Neural progenitor cell (in vitro differentiated cells): ENCODE data around the gene SYTL3. TPM values are rescaled to one million over a fixed set of nuclear protein-coding genes. Genes with fewer than 3 reads are reported as not detected.

ENCODE experiments used
- DNase-seq: peaks from one replicate; pipeline ENCODE4 v3.0.0-alpha.2; 2016; ENCODE audit warnings: low spot score
- H2AFZ ChIP-seq: fragments of 200-600 bp; sonication (generic); replicated peaks from 2 replicates; pipeline ENCODE4 v1.6.1; 2016; ENCODE audit warnings: antibody characterized with exemption
- H3F3A ChIP-seq: fragments of 200-600 bp; sonication (generic); 2 replicates; pipeline ENCODE4 v1.6.1; 2016; ENCODE audit warnings: antibody characterized with exemption, low read depth
- H3K27ac ChIP-seq: fragments of 200-600 bp; sonication (generic); 2 replicates; pipeline ENCODE4 v1.5.1; 2016; ENCODE audit warnings: mild to moderate bottlenecking
- H3K27me3 ChIP-seq: fragments of 200-600 bp; sonication (generic); 2 replicates; pipeline ENCODE4 v1.6.1; 2016; ENCODE audit warnings: mild to moderate bottlenecking, moderate library complexity
- H3K36me3 ChIP-seq: fragments of 200-600 bp; sonication (generic); 2 replicates; pipeline ENCODE4 v1.5.1; 2016
- H3K4me1 ChIP-seq: fragments of 200-600 bp; sonication (generic); 2 replicates; pipeline ENCODE4 v1.6.1; 2016; ENCODE audit warnings: mixed run types
- H3K4me2 ChIP-seq: fragments of 200-600 bp; sonication (generic); 2 replicates; pipeline ENCODE4 v1.6.1; 2016
- H3K4me3 ChIP-seq: fragments of 200-600 bp; sonication (generic); 2 replicates; pipeline ENCODE4 v1.5.1; 2016
- H3K79me2 ChIP-seq: fragments of 200-600 bp; sonication (generic); 2 replicates; pipeline ENCODE4 v1.6.1; 2016; ENCODE audit warnings: low read depth
- H3K9ac ChIP-seq: fragments of 200-600 bp; sonication (generic); 2 replicates; pipeline ENCODE4 v1.6.1; 2016
- H3K9me3 ChIP-seq: fragments of 200-600 bp; sonication (generic); 2 replicates; pipeline ENCODE4 v1.5.1; 2016; ENCODE audit warnings: low read depth
- H4K20me1 ChIP-seq: fragments of 200-600 bp; sonication (generic); 2 replicates; pipeline ENCODE4 v1.6.1; 2016; ENCODE audit warnings: low read depth
- H3K27ac Mint-ChIP-seq: 3 replicates; pipeline ENCODE4 v1.8.0; 2021; ENCODE audit warnings: mixed read lengths
- H3K27me3 Mint-ChIP-seq: 2 replicates; pipeline ENCODE4 v1.8.0; 2022; ENCODE audit warnings: low read depth, mild to moderate bottlenecking, inconsistent platforms, moderate library complexity, mixed read lengths; ENCODE audit not compliant: insufficient read depth
- H3K36me3 Mint-ChIP-seq: 3 replicates; pipeline ENCODE4 v1.8.0; 2021; ENCODE audit warnings: mixed read lengths
- H3K4me1 Mint-ChIP-seq: 3 replicates; pipeline ENCODE4 v1.8.0; 2021; ENCODE audit warnings: mixed read lengths
- H3K4me3 Mint-ChIP-seq: 3 replicates; pipeline ENCODE4 v1.8.0; 2021; ENCODE audit warnings: mild to moderate bottlenecking, moderate library complexity, mixed read lengths
- H3K9me3 Mint-ChIP-seq: 3 replicates; pipeline ENCODE4 v1.8.0; 2020; ENCODE audit warnings: mixed read lengths
- EZH2 ChIP-seq: fragments of 200-600 bp; sonication (generic); IDR thresholded peaks from 2 replicates; pipeline ENCODE4 v1.6.1; 2017; ENCODE audit warnings: antibody characterized with exemption, mild to moderate bottlenecking, moderate library complexity
- EZH2phosphoT487 ChIP-seq: fragments of 200-600 bp; sonication (generic); IDR thresholded peaks from 2 replicates; pipeline ENCODE4 v1.6.1; 2017; ENCODE audit warnings: antibody characterized with exemption
- total RNA-seq: library from RNA; depleted of rRNA; stranded (reverse); fragments of >200 nt; gene quantifications from 2 replicates; pipeline ENCODE4 v1.2.3, GENCODE V29; 2015; ENCODE audit warnings: low replicate concordance
- TF ChIP-seq, protein P1 (sequence below): fragments of 200-600 bp; sonication (generic); IDR thresholded peaks from 2 replicates; pipeline ENCODE4 v1.5.1; 2017; ENCODE audit warnings: antibody characterized with exemption, mild to moderate bottlenecking

Gene SYTL3
- total RNA-seq, 1 donor from 2014 or later: not detected

- H3K36me3 ChIP-seq: no peaks in the 10 kb centered on the region
- Mint-ChIP-seq H3K27ac (peak overlapping the region; percentile 10), H3K27me3 (no peaks in the 10 kb centered on the region), H3K9me3 (no peaks in the 10 kb centered on the region), H3K36me3 (peaks cover 69% of the 10 kb centered on the region), H3K4me3 (no peak overlapping the region), H3K4me1 (peaks cover 14% of the 10 kb centered on the region)
- H3K79me2 ChIP-seq: peaks cover 5% of the 10 kb centered on the region
- no peaks in the 10 kb centered on the region for H3F3A ChIP-seq
- no peak overlapping the region for H3K9ac ChIP-seq
- H3K4me2 ChIP-seq: no peak overlapping the region
- H4K20me1 ChIP-seq: peaks cover 8% of the 10 kb centered on the region
- H3K27me3 ChIP-seq: no peaks in the 10 kb centered on the region
- no peaks in the 10 kb centered on the region for H3K4me1 ChIP-seq
- H3K4me3 ChIP-seq: no peak overlapping the region
- no peak for DNase-seq
- TF ChIP-seq EZH2phosphoT487 (no peak), EZH2 (no peak)
- TF ChIP-seq, protein P1, sequence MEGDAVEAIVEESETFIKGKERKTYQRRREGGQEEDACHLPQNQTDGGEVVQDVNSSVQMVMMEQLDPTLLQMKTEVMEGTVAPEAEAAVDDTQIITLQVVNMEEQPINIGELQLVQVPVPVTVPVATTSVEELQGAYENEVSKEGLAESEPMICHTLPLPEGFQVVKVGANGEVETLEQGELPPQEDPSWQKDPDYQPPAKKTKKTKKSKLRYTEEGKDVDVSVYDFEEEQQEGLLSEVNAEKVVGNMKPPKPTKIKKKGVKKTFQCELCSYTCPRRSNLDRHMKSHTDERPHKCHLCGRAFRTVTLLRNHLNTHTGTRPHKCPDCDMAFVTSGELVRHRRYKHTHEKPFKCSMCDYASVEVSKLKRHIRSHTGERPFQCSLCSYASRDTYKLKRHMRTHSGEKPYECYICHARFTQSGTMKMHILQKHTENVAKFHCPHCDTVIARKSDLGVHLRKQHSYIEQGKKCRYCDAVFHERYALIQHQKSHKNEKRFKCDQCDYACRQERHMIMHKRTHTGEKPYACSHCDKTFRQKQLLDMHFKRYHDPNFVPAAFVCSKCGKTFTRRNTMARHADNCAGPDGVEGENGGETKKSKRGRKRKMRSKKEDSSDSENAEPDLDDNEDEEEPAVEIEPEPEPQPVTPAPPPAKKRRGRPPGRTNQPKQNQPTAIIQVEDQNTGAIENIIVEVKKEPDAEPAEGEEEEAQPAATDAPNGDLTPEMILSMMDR: no peak
- H3K9me3 ChIP-seq: no peaks in the 10 kb centered on the region
- H3K27ac ChIP-seq: no peak overlapping the region
- H2AFZ ChIP-seq: no peak overlapping the region
Measured at GRCh38 chr6:158776737-158777136, 126.9 kb downstream of the SYTL3 start.

DNA sequence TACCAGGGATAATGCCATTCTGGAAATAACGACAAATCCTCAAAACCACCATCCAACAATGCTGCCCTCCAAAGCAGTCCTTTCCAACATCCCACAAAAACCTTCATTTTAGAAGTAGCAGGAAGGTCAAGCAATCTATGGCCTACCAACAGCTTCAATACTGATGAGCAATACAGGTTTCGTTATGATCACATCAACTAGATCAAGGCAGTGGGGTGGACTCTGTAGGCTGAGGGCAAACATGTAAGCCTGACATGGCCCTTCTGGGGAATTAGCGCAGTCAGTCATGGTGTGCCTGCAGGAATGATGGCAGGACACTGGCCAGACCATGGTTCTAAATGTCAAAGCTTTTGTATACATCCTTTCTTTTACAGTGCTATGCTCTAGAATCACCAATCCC, 127.7 kb downstream of the SYTL3 start:
- no peak overlapping the region for H3K4me2 ChIP-seq
- peaks cover 9% of the 10 kb centered on the region for H3K4me1 Mint-ChIP-seq
- H3K9me3 ChIP-seq: no peaks in the 10 kb centered on the region
- H3K36me3 ChIP-seq: no peaks in the 10 kb centered on the region
- no peak overlapping the region for H3K4me3 Mint-ChIP-seq
- H3K27ac Mint-ChIP-seq: no peak overlapping the region
- H3F3A ChIP-seq: no peaks in the 10 kb centered on the region
- no peaks in the 10 kb centered on the region for H3K9me3 Mint-ChIP-seq
- DNase-seq: no peak
- H3K27ac ChIP-seq: no peak overlapping the region
- TF ChIP-seq EZH2 (no peak), EZH2phosphoT487 (no peak)
- TF ChIP-seq, protein P1: no peak
- H4K20me1 ChIP-seq: peaks cover 4% of the 10 kb centered on the region
- H3K27me3 ChIP-seq: no peaks in the 10 kb centered on the region
- H3K9ac ChIP-seq: no peak overlapping the region
- H3K27me3 Mint-ChIP-seq: no peaks in the 10 kb centered on the region
- no peak overlapping the region for H2AFZ ChIP-seq
- no peak overlapping the region for H3K4me3 ChIP-seq
- peaks cover 66% of the 10 kb centered on the region for H3K36me3 Mint-ChIP-seq
- H3K79me2 ChIP-seq: peaks cover 5% of the 10 kb centered on the region
- H3K4me1 ChIP-seq: no peaks in the 10 kb centered on the region

DNA sequence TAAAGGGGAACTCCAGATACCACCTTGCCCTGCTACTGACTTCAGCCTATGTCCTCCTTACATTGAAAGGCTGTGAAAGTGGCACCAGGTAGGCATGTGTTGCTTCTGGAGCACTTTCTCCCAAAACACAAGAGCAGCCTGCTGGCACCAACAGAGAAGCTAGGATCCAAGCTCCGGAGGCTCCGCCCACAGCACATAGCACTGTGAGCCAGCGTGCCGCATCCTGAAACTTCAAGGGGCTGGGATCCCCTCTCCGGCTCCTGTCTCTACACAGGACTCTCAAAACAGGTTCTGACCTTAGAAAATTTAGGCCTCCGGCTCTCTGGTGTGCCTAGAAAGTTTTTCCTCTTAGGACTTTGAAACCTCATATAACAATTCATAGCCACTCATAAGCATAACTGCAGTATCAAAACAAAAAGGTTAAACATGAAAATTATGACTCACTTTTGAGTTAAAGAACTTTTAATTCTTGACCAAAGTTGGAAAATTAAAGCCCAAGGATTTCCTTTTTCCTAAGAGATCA, 128.2 kb downstream of the SYTL3 start:
- H3K27ac ChIP-seq: no peak overlapping the region
- TF ChIP-seq, protein P1: no peak
- TF ChIP-seq EZH2phosphoT487: no peak
- no peak for TF ChIP-seq EZH2

More for the DNA sequence above, 128.2 kb downstream of the SYTL3 start:
- H2AFZ ChIP-seq: no peak overlapping the region
- H3K27me3 ChIP-seq: no peaks in the 10 kb centered on the region
- H3K36me3 Mint-ChIP-seq: peaks cover 61% of the 10 kb centered on the region
- H3K27me3 Mint-ChIP-seq: no peaks in the 10 kb centered on the region
- H3K4me2 ChIP-seq: no peak overlapping the region
- H3K9me3 Mint-ChIP-seq: no peaks in the 10 kb centered on the region
- no peak overlapping the region for H3K9ac ChIP-seq
- H3K36me3 ChIP-seq: no peaks in the 10 kb centered on the region
- no peak for DNase-seq
- no peaks in the 10 kb centered on the region for H3K9me3 ChIP-seq
- H3F3A ChIP-seq: no peaks in the 10 kb centered on the region
- no peak overlapping the region for H3K27ac Mint-ChIP-seq
- peaks cover 5% of the 10 kb centered on the region for H3K79me2 ChIP-seq
- peaks cover 4% of the 10 kb centered on the region for H4K20me1 ChIP-seq
- no peak overlapping the region for H3K4me3 Mint-ChIP-seq
- H3K4me3 ChIP-seq: no peak overlapping the region
- H3K4me1 ChIP-seq: no peaks in the 10 kb centered on the region
- H3K4me1 Mint-ChIP-seq: peaks cover 9% of the 10 kb centered on the region
